HepG2 (cell line): Measurements from ENCODE around the gene CADM4. TPM values are rescaled to one million over a fixed set of nuclear protein-coding genes. Genes with fewer than 3 reads are reported as not detected.

Source experiments
- ARID4A ChIP-seq: sonication (generic); formaldehyde crosslinking; IDR thresholded peaks from 2 replicates; pipeline ENCODE4 v1.5.0; 2020; ENCODE audit warnings: mild to moderate bottlenecking, missing genetic modification reagents, borderline replicate concordance
- CREB1 ChIP-seq, 2 experiments: fragments of 450-650 bp in 1 of 2; IDR thresholded peaks; 2 replicates each; pipeline ENCODE4 v1.6.1; 2016 to 2017; ENCODE audit warnings: control low read depth in 1 of 2, mild to moderate bottlenecking in 1 of 2, missing compliant biosample characterization in 1 of 2, missing genetic modification characterization in 1 of 2
- FOXP4 ChIP-seq: sonication (generic); formaldehyde crosslinking; IDR thresholded peaks from 2 replicates; pipeline ENCODE4 v1.4.0; 2020; ENCODE audit warnings: missing genetic modification reagents
- GPBP1L1 ChIP-seq: sonication (generic); formaldehyde crosslinking; IDR thresholded peaks from 2 replicates; pipeline ENCODE4 v1.5.0; 2020; ENCODE audit warnings: mild to moderate bottlenecking, missing genetic modification reagents
- GPN1 ChIP-seq: sonication (generic); formaldehyde crosslinking; IDR thresholded peaks from 2 replicates; pipeline ENCODE4 v1.5.1; 2020; ENCODE audit warnings: missing genetic modification reagents, borderline replicate concordance
- ISL2 ChIP-seq: sonication (generic); formaldehyde crosslinking; IDR thresholded peaks from 2 replicates; pipeline ENCODE4 v1.5.0; 2020; ENCODE audit warnings: missing genetic modification reagents
- MAX ChIP-seq: IDR thresholded peaks from 2 replicates; pipeline ENCODE4 v1.6.1; 2012; ENCODE audit warnings: inconsistent platforms
- MED8 ChIP-seq: sonication (generic); formaldehyde crosslinking; IDR thresholded peaks from 2 replicates; pipeline ENCODE4 v1.8.1; 2023; ENCODE audit warnings: mild to moderate bottlenecking, missing genetic modification reagents; ENCODE audit not compliant: insufficient replicate concordance
- MNT ChIP-seq: fragments of 450-650 bp; IDR thresholded peaks from 2 replicates; pipeline ENCODE4 v1.6.1; 2016
- MXI1 ChIP-seq: IDR thresholded peaks from 3 replicates; pipeline ENCODE4 v1.6.1; 2012; ENCODE audit warnings: low read depth, low read length, inconsistent platforms, borderline replicate concordance
- NFE2L1 ChIP-seq: sonication (generic); formaldehyde crosslinking; IDR thresholded peaks from 2 replicates; pipeline ENCODE4 v1.4.0; 2020; ENCODE audit warnings: missing genetic modification reagents, mild to moderate bottlenecking, borderline replicate concordance
- PHF20 ChIP-seq: sonication (generic); formaldehyde crosslinking; IDR thresholded peaks from 2 replicates; pipeline ENCODE4 v1.5.0; 2020; ENCODE audit warnings: mild to moderate bottlenecking, missing genetic modification reagents
- RBFOX2 ChIP-seq: fragments of 200-400 bp; formaldehyde crosslinking; IDR thresholded peaks from 2 replicates; pipeline ENCODE4 v1.6.1; 2017; ENCODE audit warnings: low read depth, mild to moderate bottlenecking, low read length
- RFXANK ChIP-seq: IDR thresholded peaks from 2 replicates; pipeline ENCODE4 v1.6.1; 2016
- THAP11 ChIP-seq: IDR thresholded peaks from 2 replicates; pipeline ENCODE4 v1.6.1; 2016; ENCODE audit warnings: missing biosample characterization, missing genetic modification reagents
- ZNF281 ChIP-seq: sonication (generic); formaldehyde crosslinking; IDR thresholded peaks from 2 replicates; pipeline ENCODE4 v1.4.0; 2020; ENCODE audit warnings: missing genetic modification reagents, borderline replicate concordance
- polyA plus RNA-seq, 8 experiments: library from polyadenylated mRNA; depleted of rRNA in 3 of 8; stranded (reverse) in 7 of 8; unstranded in 1 of 8; fragments of >200 nt; fragmentation: Illumina TruSeq in 4 of 8; extraction: Trizol in 4 of 8; gene quantifications; 2 replicates each; pipeline versions ENCODE4 v1.2.1 to v1.2.3, GENCODE V29; 2011 to 2016; ENCODE audit warnings: low read depth in 4 of 8, missing spikeins in 1 of 8, mixed read lengths in 1 of 8; ENCODE audit not compliant: insufficient read depth in 1 of 8
- total RNA-seq, 5 experiments: library from RNA; depleted of rRNA; stranded (reverse); fragments of >200 nt; fragmentation: Illumina TruSeq; extraction: Trizol; gene quantifications; 2 replicates each; pipeline ENCODE4 v1.2.3, GENCODE V29; 2016; ENCODE audit warnings: low read depth in 1 of 5

CADM4 gene
- total and polyA plus RNA-seq, 2 of the 13 experiments (the other 11 are each of a cell fraction or from before 2014, with no cell fraction given) = 8.5 to 16.0 TPM

- TF ChIP-seq ARID4A (peak; percentile 85), GPN1 (CRISPR knock-in tag) (no peak), RFXANK (CRISPR knock-in tag) (peak; percentile 97), GPBP1L1 (CRISPR knock-in tag) (no peak), MED8 (CRISPR knock-in tag) (no peak), PHF20 (CRISPR knock-in tag) (peak; percentile 79), MNT (peak; percentile 53), RBFOX2 (peak; percentile 56), MXI1 (peak; percentile 93), ZNF281 (CRISPR knock-in tag) (peak; percentile 39; the same call in 1 of the 2 replicates), FOXP4 (CRISPR knock-in tag) (0 out of 2 replicates have a peak, but pooled peaks have one; percentile 17), ISL2 (CRISPR knock-in tag) (0 out of 2 replicates have a peak, but pooled peaks have one; percentile 48), MAX (0 out of 2 replicates have a peak, but pooled peaks have one; percentile 51), NFE2L1 (no peak), CREB1 (IDR thresholded peaks at IDR 0.05) (peak; percentile 92), CREB1 (CRISPR knock-in tag; IDR thresholded peaks at IDR 0.05) (peak; percentile 90), THAP11 (CRISPR knock-in tag) (peak; percentile 86)
Observed at GRCh38 chr19:43575156-43575950, 64.3 kb downstream of the CADM4 start, which contains the start of the genes PINLYP and XRCC1 (continued).
